HG02763 (cell line): Measurements from ENCODE around the gene FDPS.

ENCODE experiments used
- ATAC-seq: cut with Tn5 transposase; IDR thresholded peaks from one replicate; pipeline ENCODE4 v1.9.1; 2021; ENCODE audit warnings: mild to moderate bottlenecking, moderate library complexity; ENCODE audit not compliant: unreplicated experiment

Gene FDPS

GRCh38 chr1:155352631-155353030, 44.0 kb downstream of the FDPS start:
- no peak for ATAC-seq

GRCh38 chr1:155360051-155360450, 51.4 kb downstream of the FDPS start:
- no peak for ATAC-seq
